HepG2 (cell line): Measurements from ENCODE around the gene FOXP3.
"Not testable (repeated sequence)": the region's sequence is repeated elsewhere in the genome, so short reads cannot be mapped to it uniquely, and the experiment has no call there.

Experiments used
- ARNT ChIP-seq: fragments of 450-650 bp; IDR thresholded peaks from 2 replicates; pipeline ENCODE4 v1.6.1; 2017
- ATF3 ChIP-seq: sonication (generic); formaldehyde crosslinking; IDR thresholded peaks from 2 replicates; pipeline ENCODE4 v1.4.0; 2020; ENCODE audit warnings: missing genetic modification reagents
- CTCF ChIP-seq: sonication (generic); formaldehyde crosslinking; IDR thresholded peaks from 2 replicates; pipeline ENCODE4 v1.5.0; 2020; ENCODE audit warnings: mild to moderate bottlenecking, missing genetic modification reagents, moderate library complexity
- FOXK1 ChIP-seq: sonication (generic); formaldehyde crosslinking; IDR thresholded peaks from 2 replicates; pipeline ENCODE4 v1.4.0; 2020; ENCODE audit warnings: low read depth, missing genetic modification reagents, borderline replicate concordance
- FOXK2 ChIP-seq: fragments of 450-650 bp; IDR thresholded peaks from 2 replicates; pipeline ENCODE4 v1.6.1; 2016
- MAFF ChIP-seq: IDR thresholded peaks from 2 replicates; pipeline ENCODE4 v1.6.1; 2011; ENCODE audit warnings: low read depth, low read length, improper control_type of control experiment
- NFE2L2 ChIP-seq: fragments of 150-350 bp; IDR thresholded peaks from 2 replicates; pipeline ENCODE4 v1.6.1; 2014; ENCODE audit warnings: low read length
- POLR2A ChIP-seq, 2 experiments: IDR thresholded peaks; 2 replicates each; pipeline ENCODE4 v1.6.1; 2011; ENCODE audit warnings: low read depth in 2 of 2, low read length in 2 of 2, mild to moderate bottlenecking in 1 of 2, moderate library complexity in 1 of 2; ENCODE audit not compliant: insufficient read depth in 1 of 2
- ZBTB7A ChIP-seq: sonication (generic); formaldehyde crosslinking; IDR thresholded peaks from 2 replicates; pipeline ENCODE4 v1.8.0; 2022; ENCODE audit warnings: mild to moderate bottlenecking, missing genetic modification reagents
- ZMYM2 ChIP-seq: sonication (generic); formaldehyde crosslinking; IDR thresholded peaks from 2 replicates; pipeline ENCODE4 v1.8.0; 2022; ENCODE audit warnings: mild to moderate bottlenecking, missing genetic modification reagents
- ZNF670 ChIP-seq: sonication (generic); formaldehyde crosslinking; IDR thresholded peaks from 2 replicates; pipeline ENCODE4 v1.8.0; 2022; ENCODE audit warnings: mild to moderate bottlenecking, missing genetic modification reagents, borderline replicate concordance

- not testable (repeated sequence) for TF ChIP-seq ZBTB7A (CRISPR knock-in tag); POLR2A (IDR thresholded peaks at IDR 0.05; ENCODE audit: insufficient read depth in 1 of 2, low read depth in 2 of 2, low read length in 2 of 2); FOXK1; MAFF; NFE2L2; ZMYM2 (CRISPR knock-in tag); ARNT; ATF3 (CRISPR knock-in tag); ZNF670 (CRISPR knock-in tag); CTCF (CRISPR knock-in tag); FOXK2
These were observed 43.3 kb upstream of the FOXP3 start for GRCh38 chrX:49307775-49308174.
